Large intestine (tissue), 3 donors: ENCODE measurements around the gene ZMAT5. TPM values are rescaled to one million over a fixed set of nuclear protein-coding genes. Genes with fewer than 3 reads are reported as not detected.
"Not testable (repeated sequence)": the region's sequence is repeated elsewhere in the genome, so short reads cannot be mapped to it uniquely, and the experiment has no call there.

Source experiments
- DNase-seq, 2 donors: peaks; one replicate each; pipeline versions ENCODE4 v3.0.0 to v3.0.0-alpha.2; 2013
- H3K27ac ChIP-seq: one replicate; pipeline ENCODE4 v1.5.1; 2013; ENCODE audit warnings: low read length
- H3K27me3 ChIP-seq: 2 replicates; pipeline ENCODE4 v1.6.1; 2013; ENCODE audit warnings: low read length; ENCODE audit not compliant: control insufficient read depth, insufficient read depth
- H3K36me3 ChIP-seq: 2 replicates; pipeline ENCODE4 v1.6.1; 2013; ENCODE audit warnings: low read length; ENCODE audit not compliant: control insufficient read depth, insufficient read depth
- H3K4me1 ChIP-seq: one replicate; pipeline ENCODE4 v1.6.1; 2013; ENCODE audit warnings: low read length; ENCODE audit not compliant: control insufficient read depth, insufficient read depth
- H3K4me3 ChIP-seq: one replicate; pipeline ENCODE4 v1.5.1; 2013; ENCODE audit warnings: low read length
- H3K9me3 ChIP-seq: one replicate; pipeline ENCODE4 v1.6.1; 2013; ENCODE audit warnings: mild to moderate bottlenecking, low read depth, low read length, moderate library complexity; ENCODE audit not compliant: control insufficient read depth
- WGBS: methylation state at CpG from one replicate; pipeline ENCODE4 v1.1.5; 2013; ENCODE audit warnings: low lambda C conversion rate; ENCODE audit not compliant: insufficient coverage; 5-methylcytosine and 5-hydroxymethylcytosine counted together
- polyA plus RNA-seq: library from polyadenylated mRNA; unstranded; fragments of 120-200 nt; gene quantifications from one replicate; pipeline ENCODE4 v1.2.1, GENCODE V29; 2013

Gene ZMAT5
- polyA plus RNA-seq, 1 donor: 19.5 TPM

DNA sequence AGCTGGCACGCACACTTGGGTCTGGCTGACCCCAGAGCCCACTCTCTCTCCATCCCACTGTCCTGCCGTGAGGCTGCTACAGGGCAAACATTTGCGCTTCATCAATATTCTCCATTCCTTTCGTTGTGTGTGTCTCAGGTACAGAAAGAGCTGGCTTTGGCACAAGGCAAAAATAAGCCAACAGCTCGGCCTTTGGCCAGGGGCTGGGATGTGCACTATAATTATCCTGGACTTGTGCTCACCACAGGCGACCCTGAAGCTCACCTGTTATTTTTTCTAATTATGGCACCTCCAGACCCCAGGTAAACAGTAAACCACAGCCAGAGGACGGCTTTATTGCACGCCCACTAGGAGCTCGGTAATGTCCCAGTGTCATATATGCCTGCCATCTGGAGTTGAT is 10.9 kb downstream of the ZMAT5 start:
- no peak for DNase-seq
- Histone ChIP-seq H3K4me3 (no peak overlapping the region), H3K9me3 (no peaks in the 10 kb centered on the region), H3K27me3 (no peaks in the 10 kb centered on the region), H3K36me3 (peaks cover 5% of the 10 kb centered on the region), H3K4me1 (no peaks in the 10 kb centered on the region), H3K27ac (no peak overlapping the region)
- WGBS: 40% methylated on average over 1 of the region's 9 CpGs

DNA sequence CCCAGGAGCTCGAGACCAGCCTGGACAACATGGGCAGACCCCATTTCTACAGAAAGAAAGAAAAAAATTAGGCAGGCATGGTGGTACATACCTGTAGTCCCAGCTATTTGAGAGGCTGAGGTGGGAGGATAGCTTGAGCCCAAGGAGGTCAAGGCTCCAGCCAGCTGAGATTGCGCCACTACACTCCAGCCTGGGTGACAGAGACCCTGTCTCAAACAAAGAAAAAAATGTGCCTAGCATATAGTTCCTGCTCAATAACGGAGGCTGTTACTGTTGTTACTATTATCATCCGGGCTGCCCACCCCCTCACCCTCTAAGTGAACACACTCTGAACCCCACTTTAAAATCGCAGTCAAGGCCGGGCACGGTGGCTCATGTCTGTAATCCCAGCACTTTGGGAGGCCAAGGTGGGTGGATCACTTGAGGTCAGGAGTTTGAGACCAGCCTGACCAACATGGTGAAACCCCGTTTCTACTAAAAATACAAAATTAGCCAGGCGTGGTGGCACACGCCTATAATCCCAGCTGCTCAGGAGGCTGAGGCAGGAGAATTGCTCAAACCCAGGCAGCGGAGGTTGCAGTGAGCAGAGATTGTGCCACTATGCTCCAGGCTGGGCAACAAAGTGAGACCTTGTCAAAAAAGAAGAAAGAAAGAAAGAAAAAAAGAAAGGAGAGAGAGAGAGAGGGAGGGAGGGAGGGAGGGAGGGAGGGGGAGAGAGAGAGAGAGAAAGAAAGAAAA is 12.0 kb downstream of the ZMAT5 start:
- H3K36me3 ChIP-seq, H3K9me3 ChIP-seq, H3K4me3 ChIP-seq, DNase-seq, H3K27ac ChIP-seq, H3K4me1 ChIP-seq, H3K27me3 ChIP-seq: not testable (repeated sequence)
- 100% methylated on average over 1 of the region's 11 CpGs for WGBS

DNA sequence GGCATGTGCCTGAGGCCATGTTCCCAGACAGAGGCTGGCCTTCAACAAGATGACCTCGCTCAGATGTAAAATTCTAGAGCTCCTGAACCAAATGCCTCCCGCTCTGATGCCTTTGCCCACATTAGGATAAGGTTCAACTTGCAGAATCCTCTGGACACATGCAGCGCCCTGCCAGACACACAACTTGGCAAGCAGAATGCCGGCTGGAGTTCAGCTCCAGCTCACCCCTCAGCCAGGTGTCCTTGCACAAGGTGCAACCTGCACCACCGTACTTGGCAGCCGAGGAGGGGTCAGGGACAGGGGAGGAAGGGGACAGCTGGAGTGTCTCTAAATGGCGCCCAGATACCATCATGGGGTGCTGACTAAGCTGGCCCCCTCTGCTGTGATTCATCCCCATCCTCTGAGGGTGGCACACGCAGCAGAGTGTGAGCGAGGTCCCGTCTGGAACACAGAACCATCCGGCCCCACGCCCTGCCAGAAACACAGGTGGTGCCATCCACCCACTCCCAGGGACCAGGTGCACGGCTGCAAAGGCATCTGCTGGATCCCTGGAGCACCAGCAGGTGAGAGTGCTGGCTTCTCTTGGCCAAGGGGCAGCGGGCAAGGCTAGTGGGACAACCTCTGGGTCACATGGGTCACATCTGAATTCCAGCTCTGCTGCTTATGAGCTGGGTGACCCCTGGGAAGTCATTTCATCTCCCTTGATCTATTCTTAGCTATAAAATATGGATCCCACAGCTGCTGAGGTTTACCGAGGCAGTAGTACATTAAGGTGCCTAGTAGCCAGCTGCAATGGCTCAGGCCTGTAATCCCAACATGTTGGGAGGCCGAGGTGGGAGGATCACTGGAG is 12.8 kb downstream of the ZMAT5 start:
- no peaks in the 10 kb centered on the region for H3K27me3 ChIP-seq
- no CpG with 5 or more reads among the region's 16 CpGs for WGBS
- no peak overlapping the region for H3K4me3 ChIP-seq
- DNase-seq: no peak
- no peaks in the 10 kb centered on the region for H3K4me1 ChIP-seq
- no peak overlapping the region for H3K27ac ChIP-seq
- peaks cover 8% of the 10 kb centered on the region for H3K36me3 ChIP-seq
- H3K9me3 ChIP-seq: no peaks in the 10 kb centered on the region

DNA sequence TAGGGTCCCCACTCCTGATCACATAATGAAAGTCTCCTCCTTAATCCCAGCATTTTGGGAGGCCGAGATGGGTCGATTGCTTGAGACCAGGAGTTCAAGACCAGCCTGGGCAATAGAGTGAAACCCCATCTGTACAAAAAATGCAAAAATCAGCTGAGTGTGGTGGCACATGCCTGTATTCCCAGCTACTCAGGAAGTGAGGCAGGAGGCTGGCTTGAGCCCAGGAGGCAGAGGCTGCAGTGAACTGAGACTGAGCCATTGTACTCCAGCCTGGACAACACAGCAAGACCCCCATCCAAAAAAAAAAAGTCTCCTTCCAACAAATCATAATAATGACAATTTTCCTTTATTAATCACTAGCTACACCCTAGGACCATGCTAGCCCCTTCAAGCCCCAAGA is 15.1 kb downstream of the ZMAT5 start:
- Histone ChIP-seq H3K4me1 (no peaks in the 10 kb centered on the region), H3K27me3 (no peaks in the 10 kb centered on the region), H3K36me3 (peaks cover 26% of the 10 kb centered on the region), H3K27ac (no peak overlapping the region), H3K4me3 (no peak overlapping the region), H3K9me3 (no peaks in the 10 kb centered on the region)
- no peak for DNase-seq
- no CpG with 5 or more reads among the region's 2 CpGs for WGBS

DNA sequence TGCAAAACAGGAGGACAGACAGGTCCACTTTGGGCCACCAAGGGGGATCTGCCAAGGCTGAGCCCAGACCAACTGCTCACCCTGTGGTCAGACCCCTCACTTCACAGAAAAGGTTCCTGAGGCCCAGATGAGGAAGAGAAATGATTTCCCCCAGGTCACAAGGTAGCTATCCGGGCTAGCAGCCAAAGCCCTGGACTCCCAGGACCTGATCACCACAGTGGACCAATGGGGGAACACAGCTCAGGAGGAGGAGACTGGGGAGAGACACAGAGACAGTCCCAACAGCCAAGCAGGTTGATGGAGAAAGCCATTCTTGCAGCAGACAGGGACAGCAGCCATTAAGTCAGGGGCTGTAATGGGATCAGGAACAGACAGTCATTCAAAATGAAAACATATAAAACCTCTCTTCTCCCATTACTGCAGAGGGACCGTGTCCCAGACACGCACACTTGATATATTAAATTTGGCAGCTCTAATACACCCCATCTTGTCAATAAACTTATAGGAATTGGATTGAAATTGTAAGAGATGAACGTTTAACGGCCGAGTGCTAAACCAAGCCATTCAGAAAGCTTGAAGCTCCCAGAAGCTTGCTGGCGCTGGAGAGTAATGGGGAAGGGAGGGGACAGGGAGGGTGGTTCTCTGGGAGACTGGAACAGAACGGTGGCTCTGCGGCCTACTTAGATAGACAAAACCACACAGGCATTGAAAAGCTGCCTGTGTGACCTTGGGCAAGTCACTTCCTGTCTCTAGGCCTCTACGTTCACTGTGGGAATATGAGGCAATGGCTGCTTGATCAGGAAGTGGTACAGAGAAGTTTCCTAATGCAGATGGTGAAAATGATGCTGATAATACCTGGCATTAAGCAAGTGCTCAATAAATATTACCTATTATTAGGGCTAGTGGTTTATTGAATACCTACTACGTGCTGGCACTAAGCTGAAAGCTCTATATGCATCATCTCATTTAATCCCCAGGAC is 16.0 kb downstream of the ZMAT5 start:
- DNase-seq: no peak
- Histone ChIP-seq H3K4me3 (no peak overlapping the region), H3K4me1 (no peaks in the 10 kb centered on the region), H3K27me3 (no peaks in the 10 kb centered on the region), H3K36me3 (peaks cover 30% of the 10 kb centered on the region), H3K27ac (no peak overlapping the region), H3K9me3 (no peaks in the 10 kb centered on the region)
- WGBS: no CpG with 5 or more reads among the region's 11 CpGs

DNA sequence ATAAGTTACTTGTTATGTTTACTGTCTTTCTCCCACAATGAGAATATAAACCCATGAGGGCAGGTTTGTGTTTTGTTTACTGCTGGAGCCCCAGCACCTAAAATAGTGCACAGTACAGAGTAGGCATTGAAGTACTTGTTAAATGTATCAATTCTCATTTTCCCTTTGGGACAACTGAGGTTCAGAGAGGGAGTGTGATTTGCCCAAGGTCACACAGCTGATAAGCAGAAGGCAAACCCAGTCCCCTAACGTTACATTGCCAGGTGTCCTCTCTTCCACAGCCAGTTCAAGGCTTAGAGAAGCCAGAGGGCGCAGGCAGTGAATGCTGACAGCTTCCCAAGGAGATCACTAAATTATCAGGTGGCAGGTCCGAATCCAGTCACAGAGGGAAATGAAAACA is 16.8 kb downstream of the ZMAT5 start:
- H3K4me3 ChIP-seq: no peak overlapping the region
- no peaks in the 10 kb centered on the region for H3K4me1 ChIP-seq
- no peaks in the 10 kb centered on the region for H3K9me3 ChIP-seq
- no peaks in the 10 kb centered on the region for H3K27me3 ChIP-seq
- no peak for DNase-seq
- H3K27ac ChIP-seq: no peak overlapping the region
- peaks cover 37% of the 10 kb centered on the region for H3K36me3 ChIP-seq
- WGBS: no CpG with 5 or more reads among the region's 3 CpGs

DNA sequence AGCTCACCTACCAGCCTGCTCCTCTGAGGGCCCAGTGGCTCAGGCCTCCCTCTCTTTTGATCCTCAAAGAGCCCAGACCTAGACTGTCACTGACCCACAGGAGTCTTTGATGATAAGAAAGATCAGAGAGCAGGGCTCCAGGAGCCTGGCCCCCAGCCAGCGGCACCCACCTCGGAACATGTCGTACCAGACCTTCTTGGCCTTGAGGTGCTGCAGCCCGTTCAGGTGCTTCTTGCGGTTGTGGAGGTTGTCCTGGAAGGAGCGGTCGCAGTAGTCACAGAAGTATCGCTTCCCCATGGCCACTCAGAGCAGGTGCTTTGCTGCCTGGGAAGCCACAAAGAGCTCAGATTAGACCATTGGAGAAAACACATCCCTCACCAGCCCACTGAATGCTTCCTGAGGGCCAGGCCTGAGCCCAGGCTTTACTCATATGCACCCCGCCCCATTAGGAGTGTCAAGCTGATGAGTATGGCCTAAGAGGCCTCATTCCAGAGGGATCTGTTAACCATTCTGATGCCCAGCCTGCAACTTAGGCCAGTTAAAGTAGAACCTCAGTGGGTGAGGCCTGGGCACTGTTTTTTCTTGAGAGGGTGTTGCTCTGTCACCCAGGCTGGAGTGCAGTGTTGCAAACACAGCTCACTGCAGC is 18.4 kb downstream of the ZMAT5 start:
- Histone ChIP-seq H3K9me3 (no peaks in the 10 kb centered on the region), H3K4me1 (no peaks in the 10 kb centered on the region), H3K4me3 (no peak overlapping the region), H3K27me3 (no peaks in the 10 kb centered on the region), H3K36me3 (peaks cover 42% of the 10 kb centered on the region), H3K27ac (no peak overlapping the region)
- WGBS: no CpG with 5 or more reads among the region's 9 CpGs
- no peak for DNase-seq

DNA sequence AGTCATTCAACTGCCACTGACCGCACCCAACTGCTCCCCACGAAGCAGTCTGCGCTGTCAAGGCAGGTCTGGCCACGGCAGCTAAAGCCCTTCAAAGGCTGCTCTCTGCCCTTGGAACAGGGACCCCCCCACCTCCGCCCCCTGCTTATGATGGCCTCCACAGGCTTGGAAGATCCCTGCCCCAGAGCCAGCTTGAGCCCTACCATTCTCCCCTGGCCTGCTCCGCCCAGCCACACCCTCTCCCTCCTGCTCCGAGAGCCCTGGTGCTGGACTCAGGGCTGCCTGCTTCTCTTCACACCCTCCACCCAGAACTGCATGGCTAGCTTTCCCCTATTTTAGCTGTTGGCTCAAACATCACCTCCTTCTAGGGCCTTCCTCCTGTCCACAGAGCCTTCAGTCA is 19.0 kb downstream of the ZMAT5 start:
- DNase-seq: no peak
- H3K36me3 ChIP-seq: peaks cover 42% of the 10 kb centered on the region
- H3K9me3 ChIP-seq: no peaks in the 10 kb centered on the region
- no peaks in the 10 kb centered on the region for H3K27me3 ChIP-seq
- H3K4me3 ChIP-seq: no peak overlapping the region
- H3K4me1 ChIP-seq: no peaks in the 10 kb centered on the region
- no peak overlapping the region for H3K27ac ChIP-seq
- WGBS: no CpG with 5 or more reads among the region's 7 CpGs

DNA sequence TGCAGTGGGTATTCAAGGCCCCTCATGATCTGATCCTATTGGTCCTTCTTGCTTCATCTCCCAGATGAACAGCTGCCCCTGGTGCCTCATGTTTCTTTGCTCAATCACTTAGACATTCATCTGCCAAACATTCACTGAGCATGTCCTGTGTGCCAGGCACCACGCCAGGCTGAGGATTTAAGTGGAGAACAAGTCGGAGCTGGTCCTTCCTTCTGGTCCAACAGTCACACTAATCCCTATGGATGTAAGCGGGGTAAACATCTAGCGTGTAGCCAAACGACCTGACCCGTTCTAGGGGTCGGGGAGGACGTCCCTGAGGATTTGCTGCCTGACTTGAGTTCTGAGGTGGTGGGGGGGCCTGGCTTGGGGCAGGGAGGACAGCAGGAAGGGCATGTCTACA is 21.9 kb downstream of the ZMAT5 start:
- peaks cover 51% of the 10 kb centered on the region for H3K36me3 ChIP-seq
- H3K27ac ChIP-seq: no peak overlapping the region
- H3K4me3 ChIP-seq: no peak overlapping the region
- no peak for DNase-seq
- no peaks in the 10 kb centered on the region for H3K9me3 ChIP-seq
- H3K27me3 ChIP-seq: no peaks in the 10 kb centered on the region
- no CpG with 5 or more reads among the region's 8 CpGs for WGBS
- H3K4me1 ChIP-seq: no peaks in the 10 kb centered on the region

DNA sequence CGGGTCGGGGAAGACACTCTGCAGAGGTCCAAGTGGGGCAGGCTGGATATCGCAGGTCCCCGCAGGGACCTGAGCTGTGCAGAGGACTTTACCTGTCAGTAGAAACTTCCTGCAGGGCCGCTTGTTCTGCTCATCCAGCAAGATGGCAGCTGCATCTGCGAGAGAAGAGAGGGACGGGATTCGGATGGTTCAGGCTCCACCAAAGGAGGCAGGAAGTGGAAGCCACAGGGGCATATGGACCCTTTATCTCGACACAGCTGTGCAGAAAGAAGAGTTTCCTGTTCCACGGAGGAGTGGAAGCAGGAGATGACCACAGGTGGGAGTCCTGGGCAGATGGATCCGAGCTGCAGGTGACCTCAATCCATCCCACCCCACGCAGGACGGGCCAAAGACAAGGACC is 24.5 kb downstream of the ZMAT5 start:
- no peaks in the 10 kb centered on the region for H3K27me3 ChIP-seq
- no peak for DNase-seq
- no peak overlapping the region for H3K4me3 ChIP-seq
- H3K27ac ChIP-seq: no peak overlapping the region
- no CpG with 5 or more reads among the region's 13 CpGs for WGBS
- no peaks in the 10 kb centered on the region for H3K9me3 ChIP-seq
- peaks cover 55% of the 10 kb centered on the region for H3K36me3 ChIP-seq
- no peaks in the 10 kb centered on the region for H3K4me1 ChIP-seq
